Liver (tissue), 9 donors: ENCODE data around the gene MLLT3. TPM values are rescaled to one million over a fixed set of nuclear protein-coding genes. Genes with fewer than 3 reads are reported as not detected.

Experiments
- DNase-seq: peaks from one replicate; pipeline ENCODE4 v3.0.0-alpha.2; 2017; ENCODE audit warnings: low spot score
- H3K27ac ChIP-seq, 2 donors: one replicate each; pipeline ENCODE4 v1.7.0; 2013; ENCODE audit warnings: inconsistent platforms in 2 of 2, low read length in 2 of 2, control low read depth in 1 of 2, low read depth in 1 of 2, mild to moderate bottlenecking in 1 of 2
- H3K27me3 ChIP-seq, 4 donors: one replicate each; pipeline versions ENCODE4 v1.6.1 to v1.7.0; 2013; ENCODE audit warnings: low read length in 3 of 4, inconsistent platforms in 1 of 4, mild to moderate bottlenecking in 1 of 4, moderate library complexity in 1 of 4; ENCODE audit not compliant: control insufficient read depth in 4 of 4, insufficient read depth in 4 of 4
- H3K36me3 ChIP-seq, 4 donors: one replicate each; pipeline versions ENCODE4 v1.6.1 to v1.7.0; 2013; ENCODE audit warnings: low read length in 3 of 4, mild to moderate bottlenecking in 3 of 4, low read depth in 1 of 4, moderate library complexity in 1 of 4; ENCODE audit not compliant: control insufficient read depth in 4 of 4, insufficient read depth in 3 of 4
- H3K4me1 ChIP-seq, 4 donors: one replicate each; pipeline versions ENCODE4 v1.6.1 to v1.7.0; 2013; ENCODE audit warnings: low read length in 3 of 4, mild to moderate bottlenecking in 3 of 4, moderate library complexity in 1 of 4; ENCODE audit not compliant: control insufficient read depth in 4 of 4, insufficient read depth in 4 of 4
- H3K4me3 ChIP-seq, 3 donors: one replicate each; pipeline versions ENCODE4 v1.6.1 to v1.7.0; 2013; ENCODE audit warnings: low read length in 3 of 3, control low read depth in 1 of 3, low read depth in 1 of 3, mild to moderate bottlenecking in 1 of 3
- H3K9ac ChIP-seq, 2 donors: one replicate each; pipeline ENCODE4 v1.7.0; 2013; ENCODE audit warnings: low read length in 2 of 2, mild to moderate bottlenecking in 2 of 2, moderate library complexity in 2 of 2, control low read depth in 1 of 2, low read depth in 1 of 2
- H3K9me3 ChIP-seq, 4 donors: one replicate each; pipeline versions ENCODE4 v1.6.1 to v1.7.0; 2013; ENCODE audit warnings: low read length in 3 of 4; ENCODE audit not compliant: control insufficient read depth in 4 of 4
- CTCF ChIP-seq: fragments of 150-350 bp; IDR thresholded peaks from 2 replicates; pipeline ENCODE4 v1.5.1; 2017; ENCODE audit warnings: improper control_type of control experiment, low read depth, low read length; ENCODE audit not compliant: missing input control
- EGR1 ChIP-seq, 2 donors: IDR thresholded peaks; 2 replicates each; pipeline ENCODE4 v1.6.1; 2016 to 2018; ENCODE audit warnings: antibody characterized with exemption in 2 of 2, low read depth in 2 of 2
- FOXA1 ChIP-seq: IDR thresholded peaks from 2 replicates; pipeline ENCODE4 v1.6.1; 2016; ENCODE audit warnings: antibody characterized with exemption
- FOXA2 ChIP-seq: IDR thresholded peaks from 2 replicates; pipeline ENCODE4 v1.6.1; 2016; ENCODE audit warnings: antibody characterized with exemption
- GABPA ChIP-seq, 2 donors: IDR thresholded peaks in 1 of 2; conservative IDR thresholded peaks in 1 of 2; 2 replicates each; pipeline ENCODE4 v1.6.1; 2016; ENCODE audit warnings: antibody characterized with exemption in 2 of 2, mild to moderate bottlenecking in 1 of 2, moderate library complexity in 1 of 2
- HNF4A ChIP-seq, 2 donors: conservative IDR thresholded peaks; 2 replicates each; pipeline ENCODE4 v1.6.1; 2016; ENCODE audit warnings: antibody characterized with exemption in 2 of 2, mild to moderate bottlenecking in 2 of 2
- HNF4G ChIP-seq: IDR thresholded peaks from 2 replicates; pipeline ENCODE4 v1.6.1; 2016; ENCODE audit warnings: antibody characterized with exemption
- JUND ChIP-seq, 2 donors: IDR thresholded peaks; 2 replicates each; pipeline ENCODE4 v1.6.1; 2016; ENCODE audit warnings: antibody characterized with exemption in 2 of 2
- MAX ChIP-seq: IDR thresholded peaks from 2 replicates; pipeline ENCODE4 v1.6.1; 2016; ENCODE audit warnings: antibody characterized with exemption
- NR2F2 ChIP-seq: IDR thresholded peaks from 2 replicates; pipeline ENCODE4 v1.6.1; 2016; ENCODE audit warnings: antibody characterized with exemption
- RAD21 ChIP-seq, 2 donors: IDR thresholded peaks; 2 replicates each; pipeline ENCODE4 v1.6.1; 2016; ENCODE audit warnings: antibody characterized with exemption in 2 of 2, mild to moderate bottlenecking in 2 of 2
- RXRA ChIP-seq, 2 donors: IDR thresholded peaks; 2 replicates each; pipeline ENCODE4 v1.6.1; 2017 to 2018; ENCODE audit warnings: antibody characterized with exemption in 2 of 2, mild to moderate bottlenecking in 1 of 2
- SP1 ChIP-seq: IDR thresholded peaks from 2 replicates; pipeline ENCODE4 v1.6.1; 2018; ENCODE audit warnings: antibody characterized with exemption, mild to moderate bottlenecking
- TAF1 ChIP-seq: conservative IDR thresholded peaks from 2 replicates; pipeline ENCODE4 v1.6.1; 2016; ENCODE audit warnings: antibody characterized with exemption, mild to moderate bottlenecking
- YY1 ChIP-seq: IDR thresholded peaks from 2 replicates; pipeline ENCODE4 v1.6.1; 2016; ENCODE audit warnings: antibody characterized with exemption, mild to moderate bottlenecking
- WGBS: extraction: QIAGEN DNeasy Blood & Tissue Kit; methylation state at CpG from one replicate; pipeline ENCODE4 v1.1.7; 2013; 5-methylcytosine and 5-hydroxymethylcytosine counted together
- polyA plus RNA-seq, 2 donors: library from polyadenylated mRNA; stranded (reverse) in 1 of 2; unstranded in 1 of 2; fragments of 200-250 nt in 1 of 2; fragments of >200 nt in 1 of 2; fragmentation: Nextera tagmentation in 1 of 2; extraction: Ambion mirVana in 1 of 2; gene quantifications; one replicate each; pipeline versions ENCODE4 v1.2.1 to v1.2.3, GENCODE V29; 2013 to 2015
- total RNA-seq, 2 donors: library from RNA; depleted of rRNA; stranded (reverse); fragments of >200 nt; gene quantifications; one replicate each; pipeline ENCODE4 v1.2.3, GENCODE V29; 2014
- TF ChIP-seq, protein P1 (sequence below): IDR thresholded peaks from 2 replicates; pipeline ENCODE4 v1.6.1; 2016; ENCODE audit warnings: antibody characterized with exemption
- TF ChIP-seq, protein P2 (sequence below): IDR thresholded peaks from 2 replicates; pipeline ENCODE4 v1.6.1; 2016; ENCODE audit warnings: antibody characterized with exemption, mild to moderate bottlenecking
- donor health status: healthy.
- donor health status: healthy.
- donor health status: healthy.
- donor health status: healthy.
- donor health status: healthy.

Gene MLLT3
- total and polyA plus RNA-seq, 4 donors: 0.79 to 25.5 (median 1.3) TPM

DNA sequence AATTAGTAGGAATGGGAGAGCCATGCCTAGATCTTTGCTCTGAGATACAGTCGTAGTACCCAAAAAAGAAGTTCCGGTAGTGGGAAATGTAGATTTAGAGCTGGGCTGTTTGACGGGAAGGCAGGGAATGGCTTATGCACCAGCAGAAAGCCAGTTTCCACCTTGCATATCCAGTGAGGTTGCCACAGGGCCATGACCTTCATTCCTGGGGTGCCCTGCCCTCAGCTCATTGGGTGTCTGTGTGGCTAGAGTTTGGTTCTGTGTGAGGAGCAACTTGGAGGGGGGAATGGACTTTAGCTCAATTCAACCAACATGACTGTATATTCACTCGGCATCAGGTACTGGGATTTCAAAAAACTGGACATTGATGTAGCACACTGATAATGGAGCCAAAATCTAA, 300.1 kb downstream of the MLLT3 start (continued):
- no peak for TF ChIP-seq CTCF
- no peak for TF ChIP-seq EGR1 (IDR thresholded peaks at IDR 0.05; ENCODE audit: low read depth in 2 of 2)
- TF ChIP-seq RAD21 (IDR thresholded peaks at IDR 0.05): no peak
- TF ChIP-seq TAF1: no peak
- no peak for TF ChIP-seq YY1
- no peak for TF ChIP-seq HNF4A (conservative IDR thresholded peaks at IDR 0.05)
- TF ChIP-seq MAX: no peak
- no peak for TF ChIP-seq SP1
- TF ChIP-seq JUND (IDR thresholded peaks at IDR 0.05): no peak

GRCh38 chr9:20321423-20322082, 300.7 kb downstream of the MLLT3 start:
- Histone ChIP-seq H3K4me3 (no peak overlapping the region), H3K4me1 (no peaks in the 10 kb centered on the region), H3K36me3 (no peaks in the 10 kb centered on the region), H3K27me3 (peaks cover 0 to 4% (median 0%) of the 10 kb centered on the region in 4 donors), H3K9me3 (no peaks in the 10 kb centered on the region), H3K9ac (no peak overlapping the region), H3K27ac (no peak overlapping the region)
- TF ChIP-seq EGR1 (IDR thresholded peaks at IDR 0.05; ENCODE audit: low read depth in 2 of 2) (no peak), FOXA2 (no peak), FOXA1 (no peak), GABPA (IDR thresholded peaks at IDR 0.05 in 1 of 2, conservative IDR thresholded peaks at IDR 0.05 in 1 of 2) (no peak), NR2F2 (no peak), RXRA (IDR thresholded peaks at IDR 0.05) (no peak), RAD21 (IDR thresholded peaks at IDR 0.05) (no peak), HNF4G (no peak), MAX (no peak), SP1 (no peak), TAF1 (no peak), HNF4A (conservative IDR thresholded peaks at IDR 0.05) (no peak)
- TF ChIP-seq, protein P1, sequence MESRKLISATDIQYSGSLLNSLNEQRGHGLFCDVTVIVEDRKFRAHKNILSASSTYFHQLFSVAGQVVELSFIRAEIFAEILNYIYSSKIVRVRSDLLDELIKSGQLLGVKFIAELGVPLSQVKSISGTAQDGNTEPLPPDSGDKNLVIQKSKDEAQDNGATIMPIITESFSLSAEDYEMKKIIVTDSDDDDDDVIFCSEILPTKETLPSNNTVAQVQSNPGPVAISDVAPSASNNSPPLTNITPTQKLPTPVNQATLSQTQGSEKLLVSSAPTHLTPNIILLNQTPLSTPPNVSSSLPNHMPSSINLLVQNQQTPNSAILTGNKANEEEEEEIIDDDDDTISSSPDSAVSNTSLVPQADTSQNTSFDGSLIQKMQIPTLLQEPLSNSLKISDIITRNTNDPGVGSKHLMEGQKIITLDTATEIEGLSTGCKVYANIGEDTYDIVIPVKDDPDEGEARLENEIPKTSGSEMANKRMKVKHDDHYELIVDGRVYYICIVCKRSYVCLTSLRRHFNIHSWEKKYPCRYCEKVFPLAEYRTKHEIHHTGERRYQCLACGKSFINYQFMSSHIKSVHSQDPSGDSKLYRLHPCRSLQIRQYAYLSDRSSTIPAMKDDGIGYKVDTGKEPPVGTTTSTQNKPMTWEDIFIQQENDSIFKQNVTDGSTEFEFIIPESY: no peak
- no peak for DNase-seq
- WGBS: 68% methylated on average over 6 of the region's 6 CpGs

DNA sequence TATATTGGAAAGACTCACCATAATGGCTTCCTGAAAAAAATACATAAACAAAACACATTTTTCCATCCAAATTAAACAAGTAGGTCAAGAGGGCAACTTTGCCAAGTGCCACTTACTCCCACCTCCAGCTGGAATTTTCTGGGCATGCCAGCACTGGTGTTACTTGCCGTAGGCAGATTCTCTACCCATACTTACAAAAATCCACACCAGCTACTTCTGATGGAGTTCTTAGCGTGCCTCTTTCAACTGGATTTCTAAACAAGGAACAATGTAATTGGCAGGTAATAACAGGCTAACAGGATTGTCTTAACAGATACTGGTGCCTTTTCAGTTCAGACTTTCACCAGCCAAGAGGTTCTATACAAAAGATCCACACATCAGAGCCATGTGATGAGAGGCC, 301.4 kb downstream of the MLLT3 start:
- Histone ChIP-seq H3K9me3 (no peaks in the 10 kb centered on the region), H3K4me3 (no peak overlapping the region), H3K36me3 (no peaks in the 10 kb centered on the region), H3K27ac (no peak overlapping the region), H3K4me1 (no peaks in the 10 kb centered on the region), H3K9ac (no peak overlapping the region), H3K27me3 (peaks cover 0 to 4% (median 0%) of the 10 kb centered on the region in 4 donors)
- no peak for DNase-seq
- 86% methylated on average over 2 of the region's 2 CpGs for WGBS
- TF ChIP-seq RXRA (IDR thresholded peaks at IDR 0.05) (no peak), TAF1 (no peak), HNF4A (conservative IDR thresholded peaks at IDR 0.05) (no peak), YY1 (no peak), FOXA2 (no peak), GABPA (IDR thresholded peaks at IDR 0.05 in 1 of 2, conservative IDR thresholded peaks at IDR 0.05 in 1 of 2) (no peak), HNF4G (no peak), NR2F2 (no peak), MAX (no peak), EGR1 (IDR thresholded peaks at IDR 0.05; ENCODE audit: low read depth in 2 of 2) (no peak), JUND (IDR thresholded peaks at IDR 0.05) (no peak)
- TF ChIP-seq, protein P1: no peak
- TF ChIP-seq, protein P2, sequence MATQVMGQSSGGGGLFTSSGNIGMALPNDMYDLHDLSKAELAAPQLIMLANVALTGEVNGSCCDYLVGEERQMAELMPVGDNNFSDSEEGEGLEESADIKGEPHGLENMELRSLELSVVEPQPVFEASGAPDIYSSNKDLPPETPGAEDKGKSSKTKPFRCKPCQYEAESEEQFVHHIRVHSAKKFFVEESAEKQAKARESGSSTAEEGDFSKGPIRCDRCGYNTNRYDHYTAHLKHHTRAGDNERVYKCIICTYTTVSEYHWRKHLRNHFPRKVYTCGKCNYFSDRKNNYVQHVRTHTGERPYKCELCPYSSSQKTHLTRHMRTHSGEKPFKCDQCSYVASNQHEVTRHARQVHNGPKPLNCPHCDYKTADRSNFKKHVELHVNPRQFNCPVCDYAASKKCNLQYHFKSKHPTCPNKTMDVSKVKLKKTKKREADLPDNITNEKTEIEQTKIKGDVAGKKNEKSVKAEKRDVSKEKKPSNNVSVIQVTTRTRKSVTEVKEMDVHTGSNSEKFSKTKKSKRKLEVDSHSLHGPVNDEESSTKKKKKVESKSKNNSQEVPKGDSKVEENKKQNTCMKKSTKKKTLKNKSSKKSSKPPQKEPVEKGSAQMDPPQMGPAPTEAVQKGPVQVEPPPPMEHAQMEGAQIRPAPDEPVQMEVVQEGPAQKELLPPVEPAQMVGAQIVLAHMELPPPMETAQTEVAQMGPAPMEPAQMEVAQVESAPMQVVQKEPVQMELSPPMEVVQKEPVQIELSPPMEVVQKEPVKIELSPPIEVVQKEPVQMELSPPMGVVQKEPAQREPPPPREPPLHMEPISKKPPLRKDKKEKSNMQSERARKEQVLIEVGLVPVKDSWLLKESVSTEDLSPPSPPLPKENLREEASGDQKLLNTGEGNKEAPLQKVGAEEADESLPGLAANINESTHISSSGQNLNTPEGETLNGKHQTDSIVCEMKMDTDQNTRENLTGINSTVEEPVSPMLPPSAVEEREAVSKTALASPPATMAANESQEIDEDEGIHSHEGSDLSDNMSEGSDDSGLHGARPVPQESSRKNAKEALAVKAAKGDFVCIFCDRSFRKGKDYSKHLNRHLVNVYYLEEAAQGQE: no peak
